ENCODE data around the gene ALDH1L1. TPM values are rescaled to one million over a fixed set of nuclear protein-coding genes. Genes with fewer than 3 reads are reported as not detected.

Gene ALDH1L1
- polyA plus RNA-seq (2012; ENCODE audit: insufficient read depth, insufficient read length), result not detected

DNA sequence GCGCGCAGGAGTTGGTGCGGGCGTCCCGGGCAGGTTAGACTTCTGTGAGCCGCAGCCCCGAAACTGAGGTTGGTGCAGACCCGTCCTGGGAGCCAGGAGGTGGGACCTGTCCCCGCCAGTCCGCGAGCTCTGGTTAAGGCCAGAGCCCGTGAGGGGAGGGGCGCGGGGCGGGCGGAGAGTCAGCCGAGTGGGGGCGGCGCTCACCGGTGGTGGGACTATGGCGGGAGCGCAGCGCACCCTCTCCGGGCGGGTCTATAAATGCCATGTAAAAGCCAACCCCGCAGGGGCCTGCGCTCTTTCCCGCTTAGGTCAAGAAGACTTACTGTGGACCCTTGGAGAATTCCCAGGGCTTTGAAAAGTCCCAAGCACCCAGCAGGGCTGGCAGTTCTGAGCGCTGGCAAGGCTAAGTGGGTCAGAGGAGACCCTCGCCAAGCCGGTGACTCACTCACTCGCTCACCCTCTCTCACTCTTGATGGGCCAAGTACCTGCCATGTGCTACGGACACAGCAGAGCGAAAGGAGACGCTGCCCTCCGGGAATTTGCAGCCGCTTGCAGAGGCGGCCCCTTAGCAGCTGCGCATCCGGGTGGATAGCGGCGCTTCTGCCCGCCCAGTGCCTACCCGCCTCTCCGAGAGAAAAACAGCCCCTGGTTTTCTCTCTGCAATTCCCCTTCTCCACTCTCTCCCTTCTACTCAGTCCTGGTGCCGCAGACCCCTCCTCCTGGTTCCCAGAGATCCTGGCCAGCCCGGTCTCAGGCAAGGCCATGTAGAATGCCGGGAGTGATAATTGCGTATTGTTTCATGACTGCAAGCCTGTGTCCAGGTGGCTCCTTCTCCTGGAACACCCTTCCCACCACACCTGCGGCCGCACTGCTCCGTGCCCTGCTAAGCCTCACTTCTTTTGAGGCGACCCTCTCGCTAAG lies at the start of gene ALDH1L1:
ALDH1L1 (minus strand) TSS at position 110 of the 921 bp plus-strand sequence. CDS start 19,607 bp downstream, outside the sequence.
- H3K4me3 ChIP-seq (ENCODE audit: low read length), result no peak within 1 kb of the TSS

DNA sequence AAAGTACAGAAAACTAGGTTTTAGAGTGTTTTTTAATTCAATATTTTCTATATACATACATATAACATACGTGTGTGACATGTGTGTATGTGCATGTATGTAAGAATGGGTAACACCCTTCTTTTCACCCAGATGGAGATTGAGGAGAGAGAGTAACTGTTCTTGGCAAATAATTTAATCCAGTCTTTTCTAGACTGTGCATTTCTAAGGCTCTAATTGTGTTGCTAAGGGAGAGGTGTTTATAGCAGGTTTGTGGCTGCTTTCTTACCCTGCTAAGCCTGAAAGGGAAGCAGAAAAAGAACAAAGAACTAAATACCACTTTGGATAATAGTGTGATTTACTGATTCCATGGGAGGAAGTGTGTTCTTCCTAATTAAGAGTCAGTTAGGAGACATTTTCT lies 46.0 kb upstream of the ALDH1L1 start:
- H3K4me3 ChIP-seq (ENCODE audit: low read length), result no peak overlapping the region
- DNase-seq (ENCODE audit: low read depth, low spot score), result no peak

More for the DNA sequence above, at the start of gene ALDH1L1:
- DNase-seq (ENCODE audit: low read depth, low spot score), result no peak

DNA sequence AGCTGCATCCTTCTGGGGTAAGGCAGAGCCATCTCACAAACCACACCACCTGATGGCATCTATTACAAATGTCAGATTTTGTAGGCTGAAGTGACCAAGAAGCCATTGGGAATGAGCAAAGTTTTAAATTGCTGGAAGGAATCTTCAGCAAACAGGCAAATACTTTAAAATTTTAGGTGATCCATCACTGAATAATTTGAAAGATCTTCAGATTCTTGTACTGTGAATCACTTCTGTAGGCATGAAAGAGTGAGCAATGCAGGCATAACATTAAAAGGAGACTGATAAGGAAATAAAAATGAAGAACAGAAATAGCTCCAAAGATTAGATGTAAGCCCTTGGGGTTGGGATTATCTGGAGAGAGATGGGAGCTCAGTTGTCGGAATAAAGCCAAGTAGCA lies 36.0 kb upstream of the ALDH1L1 start:
- no peak overlapping the region for H3K4me3 ChIP-seq (ENCODE audit: low read length)
- DNase-seq (ENCODE audit: low read depth, low spot score), result no peak

DNA sequence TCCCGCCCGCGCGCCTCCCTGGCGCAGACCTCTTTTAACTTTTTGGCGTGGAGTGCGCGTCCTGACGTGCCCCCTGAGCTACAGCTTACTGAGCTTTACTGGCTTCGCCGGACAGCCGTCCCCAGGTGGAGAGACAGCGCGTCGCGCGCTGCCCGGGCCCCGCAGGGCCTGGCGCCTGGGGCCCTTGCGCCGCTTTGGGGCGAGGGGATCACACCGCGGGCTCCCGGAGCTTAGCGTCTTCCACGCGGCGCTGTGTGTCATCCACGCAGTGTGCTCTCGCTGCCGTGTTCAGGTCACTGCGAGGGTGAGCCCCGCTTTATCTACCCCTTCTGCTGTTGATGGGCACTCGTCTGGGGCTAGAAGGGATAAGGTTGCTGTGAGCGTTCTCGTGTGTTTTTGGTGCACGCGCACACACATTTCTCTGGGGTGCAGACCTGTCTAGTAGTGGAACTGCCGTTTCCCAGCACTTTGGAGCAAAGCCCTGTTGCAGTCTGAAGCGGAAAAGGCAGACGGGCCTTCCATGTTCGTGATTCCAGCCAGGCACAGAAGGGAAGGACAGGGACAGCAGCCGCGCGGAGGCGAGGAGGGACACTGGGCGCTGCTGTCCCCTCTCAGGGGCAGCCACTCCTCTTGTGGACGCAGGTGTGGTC lies 33.1 kb upstream of the ALDH1L1 start:
- no peak for DNase-seq (ENCODE audit: low read depth, low spot score)
- H3K4me3 ChIP-seq (ENCODE audit: low read length), result no peak overlapping the region

DNA sequence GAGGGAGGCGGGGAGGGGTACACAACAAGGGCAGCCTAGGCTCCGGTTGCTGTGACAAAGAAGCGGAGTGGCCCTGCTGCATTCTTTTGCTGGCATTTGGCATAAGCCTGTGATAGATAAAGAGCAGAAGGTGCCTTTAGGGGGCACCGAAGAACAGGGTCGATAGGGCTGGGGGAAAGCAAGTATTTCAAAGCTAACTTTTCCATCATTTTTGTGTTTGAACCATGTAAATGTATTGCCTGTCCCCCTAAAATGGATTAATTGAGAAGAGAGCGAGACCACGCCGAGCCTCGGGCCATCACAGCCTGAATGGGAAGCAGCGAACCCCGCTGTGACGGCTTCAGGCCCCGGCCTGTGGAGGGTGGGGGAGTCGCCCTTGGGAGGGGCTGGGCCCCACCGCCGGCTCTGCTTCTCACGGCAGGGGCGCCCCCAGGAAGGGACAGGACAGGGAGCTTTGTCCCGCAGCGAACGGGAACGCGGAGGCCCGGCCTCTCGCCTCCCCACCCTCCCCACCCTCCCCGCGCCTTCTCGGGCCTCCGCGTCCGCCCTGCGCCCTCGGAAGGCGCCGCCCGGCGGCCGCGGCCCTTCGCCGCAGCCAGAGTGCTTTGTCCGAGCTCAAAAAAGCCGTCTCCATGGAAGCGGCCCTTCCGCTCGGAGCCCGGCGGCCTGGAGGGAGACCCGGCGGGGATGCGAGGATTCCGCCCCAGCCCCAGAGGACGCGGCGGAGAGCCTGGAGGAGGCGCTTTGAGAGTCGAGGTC lies 32.4 kb upstream of the ALDH1L1 start:
- DNase-seq (ENCODE audit: low read depth, low spot score), result peak; percentile 12
- H3K4me3 ChIP-seq (ENCODE audit: low read length), result peak overlapping the region; percentile 36

DNA sequence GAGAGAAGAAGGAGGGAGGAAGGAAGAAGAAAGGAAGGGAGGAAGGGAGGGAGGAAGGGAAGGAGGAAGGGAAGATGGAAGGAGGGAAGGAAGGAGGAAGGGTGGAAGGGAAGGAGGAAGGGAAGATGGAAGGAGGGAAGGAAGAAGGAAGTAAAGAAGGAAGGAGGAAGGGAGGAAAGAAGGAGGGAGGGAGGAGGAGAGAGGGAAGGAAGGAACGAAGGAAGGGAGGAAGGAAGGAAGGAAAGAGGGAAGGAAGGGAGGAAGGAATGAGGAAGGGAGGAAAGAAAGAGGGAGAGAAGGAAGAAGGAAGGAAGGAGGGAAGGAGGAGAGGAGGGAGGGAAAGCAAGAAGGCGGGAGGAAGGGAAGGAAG lies 31.8 kb upstream of the ALDH1L1 start:
- no peak overlapping the region for H3K4me3 ChIP-seq (ENCODE audit: low read length)
- DNase-seq (ENCODE audit: low read depth, low spot score), result no peak

DNA sequence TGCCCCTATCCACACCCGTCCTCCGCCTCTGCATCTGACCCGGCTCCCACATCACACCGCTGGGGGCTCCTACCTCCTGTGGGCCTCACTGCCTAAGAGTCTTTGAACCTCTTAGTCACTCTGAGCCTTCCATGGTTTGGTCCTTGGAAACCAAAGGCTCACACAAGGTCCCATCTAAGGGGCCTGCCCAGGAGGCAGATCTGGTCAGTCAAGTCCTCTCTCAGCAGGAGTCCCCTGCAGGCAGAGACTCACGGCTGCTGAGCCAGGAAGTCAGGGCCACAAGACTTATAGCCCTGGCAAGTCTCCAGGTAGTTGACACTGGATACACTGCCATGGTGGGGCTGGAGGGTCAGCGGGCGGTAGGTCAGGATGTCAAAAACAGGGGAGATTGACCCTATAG lies 31.2 kb upstream of the ALDH1L1 start:
- H3K4me3 ChIP-seq (ENCODE audit: low read length), result no peak overlapping the region
- DNase-seq (ENCODE audit: low read depth, low spot score), result no peak

DNA sequence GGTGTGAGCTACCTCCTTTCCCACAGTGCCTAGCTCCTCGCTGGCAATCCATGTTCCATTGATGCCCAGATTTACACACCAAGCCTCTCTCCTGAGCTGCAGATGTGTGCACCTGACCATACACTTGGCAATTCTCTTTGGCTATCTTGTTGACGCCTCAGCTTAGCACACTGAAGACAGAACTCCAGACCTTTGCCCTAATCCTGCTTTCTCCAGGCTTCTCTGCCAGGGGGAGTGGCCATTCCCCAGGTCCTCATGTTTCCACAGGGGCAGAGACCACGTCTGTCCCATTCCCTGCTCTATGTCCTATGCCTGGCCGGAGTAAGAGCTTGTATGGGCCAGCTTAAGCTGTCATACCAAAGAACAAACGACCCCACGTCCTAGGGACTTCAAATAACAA lies 30.2 kb upstream of the ALDH1L1 start:
- no peak for DNase-seq (ENCODE audit: low read depth, low spot score)
- no peak overlapping the region for H3K4me3 ChIP-seq (ENCODE audit: low read length)

DNA sequence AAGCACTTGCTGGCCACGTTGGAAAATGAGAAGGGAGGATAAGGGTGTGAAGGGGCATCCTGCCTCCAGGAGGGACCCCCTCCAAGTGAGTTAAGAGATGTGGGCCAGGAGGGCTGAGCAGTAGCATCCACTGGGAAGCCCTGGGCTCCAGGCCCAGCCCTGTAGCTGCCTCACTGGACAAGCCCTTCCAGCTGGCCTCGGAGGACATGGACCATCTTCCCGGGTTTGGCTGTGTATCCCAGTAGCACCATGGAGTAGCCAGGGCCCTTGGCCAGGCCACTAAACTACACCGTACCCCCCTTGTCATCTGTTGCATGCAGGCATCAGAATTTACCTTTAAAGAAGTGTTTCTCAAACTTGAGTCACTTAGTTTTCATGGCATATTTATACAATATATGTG lies 29.4 kb upstream of the ALDH1L1 start:
- H3K4me3 ChIP-seq (ENCODE audit: low read length), result no peak overlapping the region
- no peak for DNase-seq (ENCODE audit: low read depth, low spot score)

DNA sequence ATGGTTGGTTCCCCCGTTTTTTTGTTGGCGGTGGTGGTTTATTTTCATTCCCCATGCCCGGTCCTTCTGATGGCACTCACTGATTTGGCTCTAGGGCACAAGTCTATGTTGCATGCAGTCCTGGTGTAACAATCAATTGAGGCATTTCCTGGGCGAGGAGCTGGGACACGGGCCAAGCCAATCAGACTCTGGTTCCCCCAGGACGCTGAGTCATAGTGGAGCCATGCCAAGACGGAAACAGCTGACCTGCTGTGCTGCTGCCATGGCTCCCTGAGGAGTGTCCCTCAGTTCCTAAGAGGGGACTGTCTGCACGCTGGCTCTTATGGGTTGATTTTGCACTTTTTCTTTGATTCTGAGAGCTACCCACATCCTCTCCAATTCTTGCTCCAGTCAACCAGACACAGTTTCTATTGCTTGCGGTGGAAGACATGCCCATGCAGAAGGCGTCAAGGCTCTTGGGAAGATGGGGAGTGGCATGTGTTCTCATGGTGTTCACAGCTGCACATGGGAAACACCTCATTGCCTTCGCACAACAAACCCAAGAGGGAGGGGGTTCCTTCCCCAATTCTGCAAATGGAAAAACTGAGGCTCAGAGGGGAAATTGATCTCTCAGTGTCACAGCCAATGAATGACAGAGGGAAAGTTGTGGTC lies 28.3 kb upstream of the ALDH1L1 start:
- DNase-seq (ENCODE audit: low read depth, low spot score), result peak; percentile 35
- no peak overlapping the region for H3K4me3 ChIP-seq (ENCODE audit: low read length)

DNA sequence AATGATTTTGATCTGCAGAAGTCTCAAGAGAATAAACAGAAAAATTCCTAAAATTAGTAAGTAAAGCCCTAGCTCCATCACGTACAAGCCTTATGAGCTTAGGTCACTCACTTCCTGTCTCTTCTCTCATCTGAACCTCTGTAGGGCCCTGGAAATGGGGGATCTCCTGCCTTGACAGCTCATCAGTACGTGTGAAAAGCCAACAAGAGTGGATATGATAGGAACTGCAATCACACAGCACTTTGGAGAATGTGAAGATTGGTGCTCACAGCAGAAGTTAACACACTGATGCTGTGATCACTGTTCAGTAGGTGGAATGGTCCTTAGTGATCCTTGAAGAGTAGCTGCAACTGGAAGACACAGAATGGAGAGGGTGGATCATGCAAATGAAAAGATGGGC lies 27.8 kb upstream of the ALDH1L1 start:
- no peak overlapping the region for H3K4me3 ChIP-seq (ENCODE audit: low read length)
- no peak for DNase-seq (ENCODE audit: low read depth, low spot score)

DNA sequence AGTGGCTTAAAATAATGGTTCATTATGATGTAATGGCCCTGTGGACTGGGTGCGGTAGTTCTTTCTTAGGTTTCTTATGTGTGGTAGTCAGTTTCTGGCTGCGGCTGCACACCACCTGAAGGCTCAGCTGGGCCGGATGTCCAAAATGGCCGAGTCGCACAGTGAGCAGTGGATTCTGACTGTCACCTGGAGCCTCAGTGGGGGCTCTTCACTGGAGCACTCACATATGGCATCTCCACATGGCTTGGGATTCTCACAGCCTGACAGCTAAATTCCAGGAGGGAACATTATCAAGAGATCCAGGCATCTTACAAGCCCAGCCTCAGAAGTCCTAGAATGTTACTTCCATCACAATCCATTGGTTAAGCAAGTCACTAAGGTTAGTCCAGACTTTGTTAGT lies 26.8 kb upstream of the ALDH1L1 start:
- no peak for DNase-seq (ENCODE audit: low read depth, low spot score)
- no peak overlapping the region for H3K4me3 ChIP-seq (ENCODE audit: low read length)

DNA sequence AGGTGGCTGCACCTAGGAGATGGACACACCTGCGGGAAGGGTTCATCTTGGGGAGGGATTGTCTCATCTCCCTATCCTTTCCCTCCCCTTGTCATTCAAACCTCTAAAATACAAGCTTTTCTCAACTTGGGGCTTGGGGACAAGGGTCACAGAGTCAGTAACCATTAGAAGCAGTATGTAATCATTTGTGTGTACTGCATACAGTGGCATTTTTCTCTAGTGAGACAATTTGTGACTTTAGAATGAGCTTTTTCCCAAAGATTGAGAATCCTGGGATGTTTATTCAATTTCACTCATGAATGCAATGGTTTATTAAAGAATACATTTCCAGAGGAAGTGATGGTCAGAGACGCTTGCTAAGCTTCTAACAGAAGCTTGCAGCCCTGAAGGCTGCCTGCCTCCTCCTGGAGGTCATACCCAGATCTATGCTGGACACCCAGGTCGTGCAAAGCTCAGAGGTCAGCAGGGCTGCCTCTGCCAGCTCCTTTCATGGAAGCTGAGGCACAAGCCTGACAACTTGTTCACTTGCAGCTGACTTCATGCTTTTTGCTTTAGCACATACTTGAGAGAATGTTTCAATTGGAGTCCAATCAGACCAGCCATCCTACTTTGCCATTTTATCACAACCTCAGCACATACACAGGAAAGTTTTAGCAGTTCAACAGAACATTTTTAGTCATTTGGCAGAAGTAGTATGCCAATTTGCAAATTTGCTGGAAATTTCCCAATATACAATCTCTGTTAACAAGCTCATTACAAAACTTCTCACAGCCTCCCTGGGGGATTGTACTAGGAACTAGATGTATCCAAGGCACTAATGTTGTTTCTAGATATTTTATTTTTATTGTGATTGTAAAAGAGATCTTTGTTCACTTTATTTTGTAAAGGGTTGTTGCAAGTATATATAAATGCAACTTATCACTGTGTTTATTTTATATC lies 25.6 kb upstream of the ALDH1L1 start:
- DNase-seq (ENCODE audit: low read depth, low spot score), result no peak

DNA sequence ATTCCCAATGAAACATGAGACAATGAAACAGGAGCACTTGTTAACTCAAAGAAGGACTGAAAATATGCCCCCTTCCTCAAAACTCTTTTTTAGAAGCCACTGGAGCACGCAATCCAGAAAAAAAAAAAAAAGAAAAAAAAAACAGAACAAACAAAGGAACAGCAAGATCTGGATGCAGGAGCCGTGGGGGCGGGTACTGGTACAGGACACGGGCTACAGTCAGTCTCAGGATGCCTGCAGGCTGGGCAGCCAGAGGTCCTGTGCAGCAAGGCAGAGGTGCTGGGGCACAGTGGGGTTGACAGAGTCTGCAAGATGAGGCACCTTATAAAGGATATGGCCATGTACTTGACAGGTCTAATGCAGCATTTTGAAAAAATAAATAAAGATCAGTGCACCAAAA lies 22.3 kb upstream of the ALDH1L1 start:
- no peak overlapping the region for H3K4me3 ChIP-seq (ENCODE audit: low read length)
- DNase-seq (ENCODE audit: low read depth, low spot score), result no peak

More for the DNA sequence above, 25.6 kb upstream of the ALDH1L1 start:
- no peak overlapping the region for H3K4me3 ChIP-seq (ENCODE audit: low read length)

DNA sequence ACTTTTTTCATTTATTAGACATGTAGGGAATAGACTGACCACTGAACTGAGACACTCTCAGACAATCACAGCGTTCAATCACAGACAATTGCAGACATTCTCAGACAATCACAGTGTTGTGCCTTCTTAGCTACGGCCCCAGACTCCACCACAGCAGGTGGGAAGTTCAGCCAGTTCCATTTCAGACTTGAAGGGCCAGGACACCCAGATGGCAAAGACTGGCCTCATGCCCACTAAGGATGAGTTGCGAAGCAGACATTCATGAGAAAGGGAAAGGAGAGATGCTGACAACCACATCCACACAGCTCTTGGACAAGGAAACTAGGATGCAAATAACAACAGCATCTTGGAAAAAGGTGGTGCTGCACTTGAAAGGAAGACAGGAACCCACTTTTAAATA lies 21.9 kb upstream of the ALDH1L1 start:
- DNase-seq (ENCODE audit: low read depth, low spot score), result no peak
- no peak overlapping the region for H3K4me3 ChIP-seq (ENCODE audit: low read length)

DNA sequence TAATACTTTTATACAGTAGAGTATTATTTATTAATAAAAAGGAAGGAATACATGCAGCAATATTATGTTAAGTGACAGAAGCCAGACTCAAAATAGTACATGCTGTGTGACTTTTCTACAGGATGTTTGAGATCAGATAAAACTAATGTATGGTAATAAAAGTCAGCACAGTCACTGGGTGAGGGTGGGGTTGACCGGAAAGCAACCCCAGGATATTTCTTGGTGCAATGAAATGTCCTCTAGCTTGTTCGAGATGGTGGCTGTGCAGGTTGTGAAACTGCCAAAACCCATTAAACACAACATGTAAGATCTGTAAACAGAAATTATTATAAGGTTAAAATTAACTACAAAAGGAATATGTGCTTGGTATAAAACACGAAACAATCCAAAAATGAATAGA lies 20.8 kb upstream of the ALDH1L1 start:
- no peak overlapping the region for H3K4me3 ChIP-seq (ENCODE audit: low read length)
- no peak for DNase-seq (ENCODE audit: low read depth, low spot score)

DNA sequence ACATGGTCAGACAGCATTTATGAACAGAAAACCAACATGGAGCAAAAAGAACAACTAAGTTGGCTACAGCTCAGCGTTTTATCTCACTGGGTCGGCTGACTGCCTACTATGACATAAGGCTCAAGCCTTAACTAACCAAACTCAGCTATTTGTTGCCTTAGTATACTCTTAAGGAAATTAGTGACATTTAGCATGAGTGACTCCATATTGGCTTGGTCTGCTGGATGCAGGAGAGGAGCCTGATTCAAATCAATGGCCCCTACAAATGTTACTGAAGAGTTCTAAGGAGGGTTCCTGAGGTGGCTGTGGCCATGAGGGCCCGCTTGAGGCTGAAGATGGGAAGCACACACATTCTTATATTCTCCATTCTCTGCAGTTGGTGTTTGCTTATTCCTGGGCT lies 20.1 kb upstream of the ALDH1L1 start:
- H3K4me3 ChIP-seq (ENCODE audit: low read length), result no peak overlapping the region
- DNase-seq (ENCODE audit: low read depth, low spot score), result no peak

DNA sequence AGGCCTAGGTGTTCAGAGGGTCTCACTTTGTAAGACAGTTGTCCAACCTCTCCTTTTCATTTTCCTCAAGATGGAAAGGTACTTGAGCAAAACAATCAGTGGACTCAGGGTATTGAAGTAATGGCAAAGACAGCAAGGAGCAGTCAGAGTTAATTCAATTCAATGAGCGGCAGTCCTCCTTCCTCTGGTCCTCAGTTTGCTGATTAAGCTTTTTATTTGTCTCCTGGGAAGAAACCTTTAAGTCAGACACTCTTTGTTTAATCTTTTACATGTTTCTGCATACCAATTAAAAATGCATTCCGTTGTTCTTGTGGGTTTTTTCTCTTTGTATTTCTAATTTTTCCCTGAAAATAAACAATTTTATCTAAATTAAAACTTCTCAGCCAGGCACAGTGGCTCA lies 18.9 kb upstream of the ALDH1L1 start:
- no peak overlapping the region for H3K4me3 ChIP-seq (ENCODE audit: low read length)

More for the DNA sequence above, 18.9 kb upstream of the ALDH1L1 start:
- no peak for DNase-seq (ENCODE audit: low read depth, low spot score)

All from Jurkat, Clone E6-1 (cell line).